Ovary (tissue), 9 donors: ENCODE results near the gene TEX261. TPM values are rescaled to one million over a fixed set of nuclear protein-coding genes. Genes with fewer than 3 reads are reported as not detected.

Experiments
- DNase-seq, 5 donors: peaks; one replicate each; pipeline ENCODE4 v3.0.0-alpha.2; 2019 to 2020
- H3K27ac ChIP-seq, 2 donors: fragments of 200-600 bp; one replicate each; pipeline versions ENCODE4 v1.5.1 to v1.8.0; 2019 to 2022
- H3K27me3 ChIP-seq: fragments of 200-600 bp; one replicate; pipeline ENCODE4 v1.8.0; 2022
- H3K36me3 ChIP-seq: fragments of 200-600 bp; sonication (generic); one replicate; pipeline ENCODE4 v1.5.1; 2019
- H3K4me1 ChIP-seq: one replicate; pipeline ENCODE4 v1.8.1; 2013; ENCODE audit warnings: mild to moderate bottlenecking, moderate library complexity; ENCODE audit not compliant: insufficient read depth
- H3K4me3 ChIP-seq: fragments of 200-600 bp; sonication (generic); one replicate; pipeline ENCODE4 v1.5.1; 2017
- H3K9me3 ChIP-seq, 2 donors: fragments of 200-600 bp in 1 of 2; sonication (generic) in 1 of 2; one replicate each; pipeline versions ENCODE4 v1.5.1 to v1.8.1; 2013 to 2019; ENCODE audit warnings: mild to moderate bottlenecking in 1 of 2, moderate library complexity in 1 of 2
- EP300 ChIP-seq: sonication (generic); formaldehyde crosslinking; IDR thresholded peaks from one replicate; pipeline ENCODE4 v1.6.1; 2017; ENCODE audit warnings: antibody characterized with exemption
- POLR2A ChIP-seq: fragments of 450-650 bp; IDR thresholded peaks from one replicate; pipeline ENCODE4 v1.6.1; 2017; ENCODE audit warnings: antibody characterized with exemption, mild to moderate bottlenecking, moderate library complexity
- WGBS, 3 donors: extraction: QIAGEN DNeasy Blood & Tissue Kit in 1 of 3; methylation state at CpG; one replicate each; pipeline versions ENCODE4 v1.1.5 to v1.1.7; 2013 to 2017; 5-methylcytosine and 5-hydroxymethylcytosine counted together
- intact Hi-C, 4 donors: fragments of 100-400 bp; cut with DNase I; formaldehyde crosslinking; loops; one replicate each; pipeline versions ENCODE4 v1.11.0 to v1.15.1; 2022 to 2023
- polyA plus RNA-seq, 2 donors: library from polyadenylated mRNA; stranded (reverse); fragments of 200-250 nt in 1 of 2; fragments of 350-450 nt in 1 of 2; fragmentation: Illumina TruSeq in 1 of 2; extraction: RNeasy Lipid Tissue Mini Kit (QIAGEN cat#74804) in 1 of 2; gene quantifications; one replicate each; pipeline ENCODE4 v1.2.3, GENCODE V29; 2013 to 2014
- total RNA-seq, 7 donors: library from RNA; depleted of rRNA in 2 of 7; stranded (reverse); fragments of >200 nt in 2 of 7; fragmentation: NEBNext Ultra II Directional in 3 of 7; extraction: Animal tissue kit (Norgen Biotek cat#: 25700) in 3 of 7; gene quantifications; one replicate each; pipeline versions ENCODE4 v1.1.0 to v1.2.4, GENCODE V29; 2016 to 2023
- TF ChIP-seq, protein P1 (sequence below), 3 donors: fragments of 450-650 bp in 2 of 3; fragments of 200-600 bp in 1 of 3; IDR thresholded peaks; one replicate each; pipeline versions ENCODE4 v1.5.1 to v1.8.0; 2016 to 2022; ENCODE audit warnings: antibody characterized with exemption in 3 of 3, mild to moderate bottlenecking in 1 of 3
- donor health status: DM: no; HTN: no; CAD: no; lungs with moderate emphysema.
- donor health status: DM: no; HTN: no; CAD: no.
- donor health status: Bipolar disorder and iron deficiency.
- donor health status: DM: yes; HTN: yes; CAD: no.
- donor health status: DM: no; HTN: no; CAD: no.
- donor health status: DM: yes; HTN: yes; CAD: no.

TEX261 gene
- total and polyA plus RNA-seq, 9 donors, result 21.6 to 132 (median 57.3) TPM

DNA sequence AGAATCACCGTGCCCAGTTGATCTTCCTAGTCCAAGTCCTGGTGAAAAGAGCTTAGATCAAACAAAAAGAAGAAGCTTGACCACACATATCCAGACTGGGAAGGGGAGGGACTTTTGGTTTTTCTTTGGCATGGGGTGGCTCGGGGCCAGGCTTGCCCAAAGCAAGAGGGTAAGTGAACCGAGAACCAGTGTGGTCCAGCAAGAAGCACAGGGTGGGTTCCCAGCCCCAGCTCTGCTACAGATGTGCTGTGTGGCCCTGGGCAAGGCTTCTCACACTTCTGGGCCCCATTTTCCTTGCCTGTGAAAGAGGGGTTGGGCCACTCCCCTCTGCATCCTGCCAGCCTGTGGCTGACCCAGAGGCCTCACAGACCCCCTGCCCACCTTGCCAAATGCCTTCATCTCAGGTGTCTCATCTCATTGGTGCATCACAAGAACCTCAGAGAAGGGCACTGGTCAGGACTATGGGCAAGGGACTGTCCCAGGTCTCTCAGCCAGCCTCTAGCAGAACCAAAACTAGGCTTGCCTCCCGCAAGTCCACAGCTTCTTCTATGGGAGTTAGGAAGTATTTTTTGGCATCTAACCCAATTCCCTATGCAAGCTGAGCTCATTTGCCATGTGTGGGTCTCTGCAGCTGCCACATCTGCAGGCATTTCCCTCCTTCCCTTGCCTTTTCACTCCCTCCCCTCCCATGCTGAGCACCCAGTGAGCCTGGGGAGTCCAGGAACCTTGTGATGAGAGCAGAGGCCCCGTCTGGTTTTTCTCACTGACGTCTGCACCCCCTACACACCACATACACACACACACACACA, 52.1 kb downstream of the TEX261 start:
- no peaks in the 10 kb centered on the region for H3K27me3 ChIP-seq
- no peak overlapping the region for H3K27ac ChIP-seq
- TF ChIP-seq POLR2A (no peak), EP300 (no peak)
- TF ChIP-seq, protein P1, sequence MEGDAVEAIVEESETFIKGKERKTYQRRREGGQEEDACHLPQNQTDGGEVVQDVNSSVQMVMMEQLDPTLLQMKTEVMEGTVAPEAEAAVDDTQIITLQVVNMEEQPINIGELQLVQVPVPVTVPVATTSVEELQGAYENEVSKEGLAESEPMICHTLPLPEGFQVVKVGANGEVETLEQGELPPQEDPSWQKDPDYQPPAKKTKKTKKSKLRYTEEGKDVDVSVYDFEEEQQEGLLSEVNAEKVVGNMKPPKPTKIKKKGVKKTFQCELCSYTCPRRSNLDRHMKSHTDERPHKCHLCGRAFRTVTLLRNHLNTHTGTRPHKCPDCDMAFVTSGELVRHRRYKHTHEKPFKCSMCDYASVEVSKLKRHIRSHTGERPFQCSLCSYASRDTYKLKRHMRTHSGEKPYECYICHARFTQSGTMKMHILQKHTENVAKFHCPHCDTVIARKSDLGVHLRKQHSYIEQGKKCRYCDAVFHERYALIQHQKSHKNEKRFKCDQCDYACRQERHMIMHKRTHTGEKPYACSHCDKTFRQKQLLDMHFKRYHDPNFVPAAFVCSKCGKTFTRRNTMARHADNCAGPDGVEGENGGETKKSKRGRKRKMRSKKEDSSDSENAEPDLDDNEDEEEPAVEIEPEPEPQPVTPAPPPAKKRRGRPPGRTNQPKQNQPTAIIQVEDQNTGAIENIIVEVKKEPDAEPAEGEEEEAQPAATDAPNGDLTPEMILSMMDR (IDR thresholded peaks at IDR 0.05), result no peak
- H3K4me3 ChIP-seq, result no peak overlapping the region
- no peaks in the 10 kb centered on the region for H3K36me3 ChIP-seq
- H3K4me1 ChIP-seq, result no peaks in the 10 kb centered on the region
- intact Hi-C loops, result loop anchor here in 1 of 4 donors (5.0 kb wide), 1 partner anchor 70 kb away; no protein-coding TSS in a partner anchor
- 58 to 65% (median 63%) methylated on average over 6 of the region's 6 CpGs for WGBS, 3 donors
- DNase-seq, result peak in 1 of 5 donors; percentile 2
- no peaks in the 10 kb centered on the region for H3K9me3 ChIP-seq

DNA sequence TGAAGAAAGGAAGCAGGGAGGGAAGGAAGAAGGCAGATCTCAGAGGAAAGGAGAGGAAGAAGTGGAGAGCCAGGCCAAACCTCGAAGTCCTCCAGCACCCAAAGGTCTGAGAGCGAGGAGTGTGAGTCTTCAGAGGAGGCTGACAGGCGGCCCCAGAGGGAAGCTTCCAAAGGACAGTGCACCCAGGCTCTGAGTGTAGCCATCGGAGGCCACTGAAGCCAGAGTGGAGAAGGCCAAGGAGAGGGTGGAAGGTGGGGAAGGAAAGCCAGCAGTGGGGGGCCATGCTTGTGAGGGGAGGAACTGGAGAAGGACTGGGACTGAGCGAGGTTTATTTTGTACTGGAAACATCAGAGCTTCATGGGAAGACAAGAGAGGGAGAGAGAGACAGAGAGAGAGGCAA, 53.0 kb downstream of the TEX261 start:
- H3K36me3 ChIP-seq, result no peaks in the 10 kb centered on the region
- H3K9me3 ChIP-seq, result no peaks in the 10 kb centered on the region
- intact Hi-C loops, result loop anchor here in 1 of 4 donors (5.0 kb wide), 1 partner anchor 69 kb away; no protein-coding TSS in a partner anchor
- H3K27ac ChIP-seq, result no peak overlapping the region
- H3K4me1 ChIP-seq, result no peaks in the 10 kb centered on the region
- no peak overlapping the region for H3K4me3 ChIP-seq
- TF ChIP-seq, protein P1 (IDR thresholded peaks at IDR 0.05), result no peak
- no peak for TF ChIP-seq EP300
- TF ChIP-seq POLR2A, result no peak
- no peaks in the 10 kb centered on the region for H3K27me3 ChIP-seq
- 82 to 88% (median 82%) methylated on average over 5 of the region's 5 CpGs for WGBS, 3 donors
- no peak for DNase-seq

DNA sequence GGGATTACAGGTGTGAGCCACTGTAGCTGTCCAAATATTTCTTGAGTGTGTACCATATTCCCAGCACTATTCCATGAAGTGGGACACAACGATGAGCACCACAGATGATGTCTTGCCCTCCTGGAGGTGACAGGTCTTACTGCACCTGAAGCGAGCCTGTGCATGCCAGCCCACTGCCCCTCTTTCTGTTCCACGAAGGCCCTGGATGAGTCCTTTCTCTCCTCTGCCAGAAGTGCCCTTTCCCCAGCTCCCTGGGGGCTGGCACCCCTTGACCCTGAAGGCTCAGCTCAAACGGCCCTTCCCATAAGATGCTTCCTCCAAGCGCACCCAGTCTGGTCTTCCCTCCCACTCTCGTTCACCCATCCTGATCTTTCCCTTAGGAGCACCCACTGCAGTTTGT, 53.5 kb downstream of the TEX261 start:
- no peak overlapping the region for H3K27ac ChIP-seq
- no peaks in the 10 kb centered on the region for H3K27me3 ChIP-seq
- no peaks in the 10 kb centered on the region for H3K9me3 ChIP-seq
- no peak for DNase-seq
- intact Hi-C loops, result loop anchor here in 1 of 4 donors (5.0 kb wide), 1 partner anchor 69 kb away; no protein-coding TSS in a partner anchor
- no peaks in the 10 kb centered on the region for H3K4me1 ChIP-seq
- TF ChIP-seq, protein P1 (IDR thresholded peaks at IDR 0.05), result no peak
- TF ChIP-seq EP300 (no peak), POLR2A (no peak)
- H3K36me3 ChIP-seq, result no peaks in the 10 kb centered on the region
- H3K4me3 ChIP-seq, result no peak overlapping the region
- 76 to 83% (median 81%) methylated on average over 6 of the region's 6 CpGs for WGBS, 3 donors

DNA sequence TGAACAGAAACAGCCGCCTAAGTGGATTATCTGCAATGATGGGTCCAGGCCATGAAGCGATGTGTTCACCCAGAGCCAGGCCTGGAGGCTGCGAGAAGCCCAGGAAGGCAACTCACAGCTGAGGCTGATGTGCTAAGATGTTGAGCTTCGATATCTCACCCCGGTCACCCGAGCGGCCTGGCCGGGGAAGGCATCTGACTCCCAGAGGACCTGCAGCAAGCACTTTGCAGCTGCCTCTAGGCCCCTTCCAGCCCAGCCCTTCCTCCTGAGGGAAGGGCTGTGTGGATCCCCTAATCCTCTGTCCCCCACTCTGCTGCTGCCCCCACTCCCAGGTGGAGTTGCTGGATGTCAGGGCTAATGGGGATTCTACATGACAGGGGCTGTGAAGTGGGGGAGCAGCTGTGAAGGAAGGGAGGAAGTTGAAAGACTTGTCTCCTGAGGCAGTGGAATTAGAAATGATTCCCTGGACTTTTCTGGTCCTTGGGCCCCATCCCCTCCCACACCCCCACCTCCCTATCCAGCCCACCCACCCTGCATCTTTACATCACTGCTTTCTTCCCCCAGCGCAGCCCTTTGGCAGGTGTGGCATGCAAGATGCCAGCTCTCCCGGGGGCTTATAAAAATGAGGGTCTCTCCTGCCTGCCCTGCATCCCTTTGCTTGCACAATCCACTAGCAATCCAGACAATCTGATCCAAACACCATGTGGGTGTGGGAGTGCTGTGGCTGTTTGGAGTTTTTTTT, 54.7 kb downstream of the TEX261 start:
- no peaks in the 10 kb centered on the region for H3K36me3 ChIP-seq
- intact Hi-C loops, result loop anchor here in 1 of 4 donors (5.0 kb wide), 1 partner anchor 68 kb away; no protein-coding TSS in a partner anchor

More for the DNA sequence above, 54.7 kb downstream of the TEX261 start:
- WGBS, 3 donors, result 82 to 86% (median 84%) methylated on average over 10 of the region's 10 CpGs
- DNase-seq, result no peak
- Histone ChIP-seq H3K4me3 (no peak overlapping the region), H3K27ac (no peak overlapping the region), H3K4me1 (no peaks in the 10 kb centered on the region), H3K9me3 (no peaks in the 10 kb centered on the region), H3K27me3 (no peaks in the 10 kb centered on the region)
- TF ChIP-seq, protein P1 (IDR thresholded peaks at IDR 0.05), result no peak
- TF ChIP-seq EP300, result no peak
- no peak for TF ChIP-seq POLR2A
